OCI-LY3 (cell line): ENCODE measurements around the gene ZNF329.

ENCODE experiments used
- H2AFZ ChIP-seq: fragments of 200-600, 300-600 bp; shearing (Covaris generic); 2 replicates; pipeline ENCODE4 v1.6.0; 2014; ENCODE audit warnings: antibody characterized with exemption, low read depth, low read length
- H3K27ac ChIP-seq: fragments of 200-600, 300-600 bp; sonication (generic); 2 replicates; pipeline ENCODE4 v1.5.1; 2014; ENCODE audit warnings: mild to moderate bottlenecking, low read length, moderate library complexity, mixed read lengths
- H3K27me3 ChIP-seq: fragments of 200-600, 300-600 bp; sonication (generic); 2 replicates; pipeline ENCODE4 v1.6.1; 2014; ENCODE audit warnings: low read depth, low read length, mixed read lengths
- H3K36me3 ChIP-seq: fragments of 200-600, 300-600 bp; sonication (generic); replicated peaks from 2 replicates; pipeline ENCODE3; 2014; ENCODE audit warnings: low read depth, low read length, mixed read lengths
- H3K4me1 ChIP-seq: fragments of 300-600, 200-600 bp; sonication (generic); 2 replicates; pipeline ENCODE4 v1.6.1; 2014; ENCODE audit warnings: low read length, mixed read lengths
- H3K4me2 ChIP-seq: fragments of 200-600, 300-600 bp; sonication (generic); 2 replicates; pipeline ENCODE4 v1.6.1; 2014; ENCODE audit warnings: low read length, mixed read lengths
- H3K4me3 ChIP-seq: fragments of 300-600, 200-600 bp; sonication (generic); 2 replicates; pipeline ENCODE4 v1.5.1; 2014; ENCODE audit warnings: antibody characterized with exemption, mild to moderate bottlenecking, low read length, moderate library complexity
- H3K79me2 ChIP-seq: fragments of 300-600, 200-600 bp; shearing (Covaris generic); 2 replicates; pipeline ENCODE4 v1.6.1; 2014; ENCODE audit warnings: mild to moderate bottlenecking, low read length, mixed read lengths
- H3K9ac ChIP-seq: fragments of 300-600, 200-600 bp; shearing (Covaris generic); 2 replicates; pipeline ENCODE4 v1.6.0; 2014; ENCODE audit warnings: mild to moderate bottlenecking, low read length, moderate library complexity
- H3K9me3 ChIP-seq: fragments of 200-600, 300-600 bp; shearing (Covaris generic); 2 replicates; pipeline ENCODE4 v1.6.1; 2014; ENCODE audit warnings: low read length, mixed read lengths; ENCODE audit not compliant: insufficient read depth
- H4K20me1 ChIP-seq: fragments of 200-600, 300-600 bp; sonication (generic); 2 replicates; pipeline ENCODE4 v1.6.1; 2016; ENCODE audit warnings: low read length, mixed read lengths; ENCODE audit not compliant: insufficient read depth
- CTCF ChIP-seq: fragments of 200-600, 300-600 bp; sonication (generic); IDR thresholded peaks from 2 replicates; pipeline ENCODE4 v1.5.1; 2014; ENCODE audit warnings: antibody characterized with exemption, low read length, low read depth
- EZH2phosphoT487 ChIP-seq: fragments of 200-600 bp; shearing (Covaris generic); IDR thresholded peaks from 2 replicates; pipeline ENCODE4 v1.6.1; 2018; ENCODE audit warnings: antibody characterized with exemption, mixed run types, low read depth

The ZNF329 gene

GRCh38 chr19:58091251-58091995 is 59.2 kb downstream of the ZNF329 start:
- TF ChIP-seq EZH2phosphoT487 (no peak), CTCF (no peak)
- Histone ChIP-seq H2AFZ (no peak overlapping the region), H3K27ac (no peak overlapping the region), H3K4me1 (no peaks in the 10 kb centered on the region), H3K9ac (no peak overlapping the region), H3K4me2 (no peak overlapping the region), H3K9me3 (peaks cover 28% of the 10 kb centered on the region), H3K79me2 (no peaks in the 10 kb centered on the region), H3K27me3 (no peaks in the 10 kb centered on the region), H3K4me3 (no peak overlapping the region), H3K36me3 (peaks cover 5% of the 10 kb centered on the region), H4K20me1 (no peaks in the 10 kb centered on the region)

DNA sequence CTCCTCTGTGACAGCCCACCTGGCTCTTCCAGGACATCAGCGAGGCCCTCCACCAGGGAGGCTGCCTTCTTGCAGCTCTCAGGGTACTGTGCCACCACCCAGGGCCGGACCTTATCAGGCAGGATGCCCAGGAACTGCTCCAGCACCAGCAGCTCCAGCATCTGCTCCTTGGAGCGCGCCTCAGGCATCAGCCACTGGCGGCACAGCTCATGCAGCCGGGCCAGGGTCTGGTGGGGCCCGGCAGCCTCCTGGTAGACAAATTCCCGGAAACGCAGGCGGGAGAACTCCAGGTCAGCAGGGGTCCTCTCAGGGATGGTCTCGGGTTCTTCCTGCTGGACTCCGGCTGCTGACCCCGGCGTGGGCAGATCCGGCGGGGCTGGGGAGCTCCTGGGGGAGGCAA is 60.7 kb downstream of the ZNF329 start:
- Histone ChIP-seq H3K27me3 (no peaks in the 10 kb centered on the region), H3K4me3 (no peak overlapping the region), H4K20me1 (no peaks in the 10 kb centered on the region), H3K9ac (no peak overlapping the region), H3K36me3 (peaks cover 3% of the 10 kb centered on the region), H3K79me2 (no peaks in the 10 kb centered on the region), H3K4me1 (no peaks in the 10 kb centered on the region), H3K4me2 (no peak overlapping the region), H3K27ac (no peak overlapping the region), H3K9me3 (peaks cover 38% of the 10 kb centered on the region), H2AFZ (no peak overlapping the region)
- no peak for TF ChIP-seq CTCF
- no peak for TF ChIP-seq EZH2phosphoT487

GRCh38 chr19:58088521-58089052 is 62.0 kb downstream of the ZNF329 start:
- H3K4me3 ChIP-seq: no peak overlapping the region
- H3K27ac ChIP-seq: no peak overlapping the region
- H3K4me1 ChIP-seq: no peaks in the 10 kb centered on the region
- H2AFZ ChIP-seq: no peak overlapping the region
- no peaks in the 10 kb centered on the region for H3K27me3 ChIP-seq
- peaks cover 3% of the 10 kb centered on the region for H3K36me3 ChIP-seq
- H3K79me2 ChIP-seq: no peaks in the 10 kb centered on the region
- H3K9ac ChIP-seq: no peak overlapping the region
- no peaks in the 10 kb centered on the region for H4K20me1 ChIP-seq
- no peak overlapping the region for H3K4me2 ChIP-seq
- TF ChIP-seq EZH2phosphoT487 (no peak), CTCF (no peak)
- peaks cover 40% of the 10 kb centered on the region for H3K9me3 ChIP-seq

DNA sequence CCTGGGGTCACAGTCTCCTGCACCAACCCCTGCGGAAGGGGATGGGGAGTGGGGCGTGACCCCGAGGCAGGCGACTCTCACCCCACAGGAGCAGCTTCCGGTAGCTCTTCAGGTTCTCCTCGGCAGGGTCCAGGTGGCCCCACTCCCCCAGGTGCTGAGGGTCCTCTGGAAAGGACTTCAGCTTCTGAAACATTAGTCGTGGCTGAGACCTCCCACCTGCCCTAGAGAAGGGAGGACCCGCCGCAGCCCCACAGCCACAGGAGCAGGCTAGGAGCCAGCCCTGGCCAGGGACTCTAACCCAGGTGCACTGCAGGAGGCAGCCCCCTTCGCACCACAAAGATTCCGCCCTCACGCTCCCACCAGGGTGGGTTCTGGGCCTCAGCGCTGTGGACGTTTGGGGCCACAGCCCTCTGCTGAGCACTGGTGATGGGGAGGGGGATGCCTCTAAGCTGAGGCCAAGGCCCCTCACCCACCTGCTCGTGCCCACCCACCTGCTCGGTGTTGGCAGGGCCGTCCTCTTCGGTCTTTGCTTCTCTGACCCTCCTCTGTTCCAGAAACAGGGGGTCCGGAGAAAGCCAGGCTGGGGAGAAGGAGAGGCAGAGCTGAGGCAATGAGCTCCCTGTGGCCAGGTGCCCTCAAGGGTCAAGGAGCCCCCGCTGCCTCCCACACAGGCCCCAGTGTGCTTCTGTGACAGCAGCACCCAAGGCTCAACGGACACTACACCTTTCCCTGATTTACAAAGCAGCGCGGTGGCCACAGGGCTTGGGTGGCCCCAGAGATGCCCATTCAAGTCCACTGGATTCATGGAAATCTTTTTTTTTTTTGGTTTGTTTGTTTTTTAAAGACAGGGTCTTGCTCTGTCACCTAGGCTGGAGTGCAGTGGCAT is 63.5 kb downstream of the ZNF329 start:
- H4K20me1 ChIP-seq: no peaks in the 10 kb centered on the region
- no peaks in the 10 kb centered on the region for H3K79me2 ChIP-seq
- peaks cover 3% of the 10 kb centered on the region for H3K36me3 ChIP-seq
- H3K4me3 ChIP-seq: no peak overlapping the region
- no peaks in the 10 kb centered on the region for H3K27me3 ChIP-seq
- H3K4me2 ChIP-seq: no peak overlapping the region
- H3K4me1 ChIP-seq: no peaks in the 10 kb centered on the region
- TF ChIP-seq CTCF (no peak), EZH2phosphoT487 (no peak)
- no peak overlapping the region for H3K9ac ChIP-seq
- no peak overlapping the region for H3K27ac ChIP-seq
- peaks cover 39% of the 10 kb centered on the region for H3K9me3 ChIP-seq
- H2AFZ ChIP-seq: no peak overlapping the region
